Activated CD8-positive, alpha-beta memory T cell treated with anti-CD3 and anti-CD28 coated beads for 24 hours (primary cell): ENCODE measurements around the gene EHD4.

Experiments
- DNase-seq: peaks from one replicate; pipeline ENCODE4 v3.0.0-alpha.2; 2020

The EHD4 gene

GRCh38 chr15:41994772-41995475 lies 22.6 kb upstream of the EHD4 start:
- DNase-seq, result no peak

- DNase-seq, result no peak
Measured at GRCh38 chr15:41994171-41994650, 21.9 kb upstream of the EHD4 start.

GRCh38 chr15:41993472-41994170 lies 21.3 kb upstream of the EHD4 start:
- no peak for DNase-seq

GRCh38 chr15:41992803-41993190 lies 20.4 kb upstream of the EHD4 start:
- no peak for DNase-seq

DNA sequence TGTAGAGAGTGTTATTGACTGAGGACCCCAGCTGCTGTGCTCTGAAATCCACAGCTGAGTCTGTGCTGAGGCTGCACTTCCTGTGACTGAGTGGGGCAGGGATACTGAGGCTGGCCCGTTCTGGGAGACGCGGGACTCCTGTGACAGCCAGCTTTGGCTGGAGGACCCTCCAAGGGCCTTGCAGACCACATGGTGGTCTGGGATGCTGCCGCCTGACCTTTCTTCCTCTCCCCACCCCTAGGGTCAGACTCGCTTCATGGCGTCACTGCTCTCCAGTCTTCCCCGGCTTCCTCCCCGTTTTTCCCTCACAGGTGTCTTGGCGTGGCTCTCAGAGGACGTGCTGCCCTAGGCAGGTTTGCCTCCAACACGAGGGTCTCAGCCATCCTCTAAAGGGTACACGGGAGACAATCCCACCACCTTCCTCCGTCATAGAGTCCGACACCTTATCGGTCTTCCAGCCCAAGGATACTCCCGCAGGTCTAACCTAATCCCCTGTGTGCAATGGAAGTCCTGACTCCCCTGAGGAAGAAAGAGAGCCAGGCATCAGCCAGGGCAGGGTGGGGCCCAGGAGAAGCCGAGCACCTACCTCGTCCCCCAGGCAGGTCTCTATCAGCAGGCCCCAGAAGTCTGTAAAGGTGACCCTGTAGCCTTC lies 19.9 kb upstream of the EHD4 start:
- DNase-seq, result no peak

GRCh38 chr15:41990691-41991090 lies 18.3 kb upstream of the EHD4 start:
- DNase-seq, result no peak

GRCh38 chr15:41990243-41990605 lies 17.9 kb upstream of the EHD4 start:
- DNase-seq, result no peak

- peak; percentile 98 for DNase-seq
Measured at GRCh38 chr15:41989573-41990242, 17.4 kb upstream of the EHD4 start.

DNA sequence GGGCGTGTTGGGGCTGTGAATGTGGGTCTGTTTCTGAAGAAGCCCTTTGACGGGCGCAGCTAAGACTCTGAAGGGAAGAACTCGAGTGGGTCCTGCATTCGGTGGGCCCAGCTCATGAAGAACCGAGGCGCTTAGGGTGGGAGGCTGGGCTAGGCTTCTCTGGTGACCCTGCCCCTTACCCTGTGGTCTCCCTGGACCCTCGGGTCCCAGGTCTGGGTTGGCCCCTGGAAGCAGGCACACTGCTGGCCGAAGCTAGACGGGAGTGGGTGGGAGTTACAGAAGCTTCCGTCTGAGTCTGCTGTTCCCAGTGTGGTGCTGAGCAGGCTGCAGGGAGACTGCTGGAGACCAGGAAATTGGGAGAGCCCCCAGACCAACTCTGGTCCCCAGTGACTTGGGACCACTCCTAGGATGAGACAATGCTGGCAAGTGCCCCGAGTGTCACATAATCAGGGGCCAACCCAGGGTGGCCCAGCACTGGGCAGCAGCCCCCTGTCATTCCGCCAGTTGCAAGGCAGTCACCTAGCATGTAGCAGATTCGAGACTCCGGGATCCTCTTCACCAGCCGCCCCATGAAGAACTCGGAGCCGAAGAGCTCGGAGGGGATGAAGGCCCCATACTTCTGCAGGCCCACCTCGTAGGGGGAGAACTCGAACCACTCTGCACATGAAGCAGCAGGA lies 16.7 kb upstream of the EHD4 start:
- DNase-seq, result no peak

- no peak for DNase-seq
Measured at GRCh38 chr15:41987925-41988275, 15.5 kb upstream of the EHD4 start.

GRCh38 chr15:41987246-41987924 lies 15.0 kb upstream of the EHD4 start:
- DNase-seq, result no peak

GRCh38 chr15:41985236-41986160 lies 13.1 kb upstream of the EHD4 start:
- peak; percentile 44 for DNase-seq

GRCh38 chr15:41984622-41985021 lies 12.3 kb upstream of the EHD4 start:
- DNase-seq, result peak; percentile 38

- peak; percentile 30 for DNase-seq
Measured at GRCh38 chr15:41983621-41984571, 11.5 kb upstream of the EHD4 start.

DNA sequence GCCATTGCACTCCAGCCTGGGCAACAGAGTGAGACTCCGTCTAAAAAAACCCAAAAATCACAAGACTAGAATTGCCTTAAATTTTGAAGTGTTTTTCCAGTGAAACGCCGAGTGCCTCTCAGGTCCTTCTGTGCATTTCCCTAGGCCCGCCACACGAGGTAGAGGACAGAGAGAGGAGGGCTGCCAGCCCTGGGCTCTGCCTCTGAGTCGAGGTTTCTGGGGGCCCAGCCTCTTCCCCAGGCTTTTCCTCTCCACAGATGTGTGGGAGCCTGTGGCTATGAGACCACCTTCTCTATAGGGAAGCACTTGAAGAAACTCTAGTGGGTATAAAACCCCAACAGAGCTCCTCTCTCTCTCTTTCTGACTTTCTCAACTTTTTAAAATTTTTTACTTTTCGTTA lies 10.9 kb upstream of the EHD4 start:
- DNase-seq, result no peak

DNA sequence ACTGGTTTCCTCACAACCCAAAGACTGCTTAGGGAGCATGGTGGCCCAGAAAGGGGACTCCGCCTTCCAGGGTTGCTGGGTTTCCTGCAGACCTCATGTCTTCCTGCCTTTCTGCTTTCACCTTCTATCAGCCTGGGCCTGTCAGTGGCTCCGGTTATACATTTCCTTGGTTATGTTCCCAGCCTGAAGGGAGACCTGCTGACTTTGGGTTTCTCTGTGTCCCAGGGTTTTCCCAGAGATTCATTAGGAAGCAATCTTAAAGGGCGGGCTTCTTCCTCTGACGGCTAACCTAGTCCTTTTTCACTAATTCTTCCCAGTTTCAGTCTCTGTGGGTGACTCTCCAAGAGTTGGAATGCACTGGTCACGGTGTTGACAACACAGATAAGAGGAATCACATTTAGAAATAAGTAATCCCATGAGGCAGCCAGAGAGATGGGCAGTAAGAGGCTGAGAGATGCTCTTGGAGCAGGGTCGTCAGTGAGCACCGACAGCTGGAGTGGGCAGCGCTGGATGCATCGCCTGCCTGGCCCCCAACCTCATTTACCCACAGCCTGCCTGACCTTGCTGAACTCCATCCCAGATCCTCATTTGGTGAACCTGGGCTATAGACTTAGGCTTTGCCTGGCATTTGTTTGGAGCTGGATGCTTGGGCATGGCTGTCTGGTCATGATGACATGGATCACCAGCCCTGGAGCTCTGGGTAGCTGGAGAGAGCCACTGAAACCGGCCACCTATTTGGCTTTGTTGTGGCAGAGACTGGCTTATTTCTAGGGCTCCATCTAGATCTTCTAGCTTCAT lies 10.0 kb upstream of the EHD4 start:
- peak; percentile 26 for DNase-seq

DNA sequence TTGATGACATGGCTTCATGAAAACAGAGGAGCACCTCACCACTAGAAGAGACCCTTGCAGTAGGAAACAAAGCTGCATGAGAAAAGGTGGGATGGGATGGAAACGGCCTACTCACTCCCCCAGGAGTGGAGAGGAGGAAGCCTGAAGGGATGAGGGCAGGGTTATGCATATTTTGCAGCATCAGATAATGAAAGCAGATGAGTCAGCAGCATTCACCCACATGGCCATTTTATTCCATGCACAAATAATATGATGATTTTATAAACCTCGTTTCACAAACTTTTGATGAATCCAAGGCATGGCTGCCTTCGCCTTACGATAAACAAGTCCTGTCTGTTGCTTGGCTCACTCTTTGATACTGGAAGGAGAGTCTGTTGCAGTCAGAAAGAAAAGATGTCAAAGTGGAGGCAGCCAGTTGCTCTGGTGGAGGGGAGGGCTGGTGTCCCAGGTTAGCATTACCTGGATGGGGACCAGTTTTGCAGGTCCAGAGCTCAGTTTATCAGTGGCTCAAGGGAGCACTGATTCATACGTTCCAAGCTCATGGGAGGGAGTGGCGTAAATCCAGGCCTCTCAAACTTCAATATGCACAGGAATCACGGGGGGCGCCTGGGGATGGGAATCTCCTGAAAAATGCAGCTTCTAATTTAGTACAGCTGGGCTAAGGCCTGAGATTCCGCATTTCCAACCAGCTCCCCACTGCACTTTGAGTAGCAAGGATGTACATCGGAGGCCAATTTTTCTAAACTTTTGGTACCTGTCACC lies 9.2 kb upstream of the EHD4 start:
- DNase-seq, result no peak

- DNase-seq, result peak; percentile 51
Measured at GRCh38 chr15:41980654-41981323, 8.4 kb upstream of the EHD4 start.
